HFF-Myc (cell line): ENCODE measurements around the gene EDN2.

Source experiments
- DNase-seq: peaks from one replicate; pipeline ENCODE4 v3.0.0-alpha.2; 2011; ENCODE audit warnings: low read depth; ENCODE audit errors: extremely low read depth
- H3K4me3 ChIP-seq: replicated peaks from 2 replicates; pipeline ENCODE4 v1.5.1; 2011; ENCODE audit warnings: low read depth, mild to moderate bottlenecking, control low read depth, low read length
- CTCF ChIP-seq: IDR thresholded peaks from 2 replicates; pipeline ENCODE4 v1.5.1; 2012; ENCODE audit warnings: mild to moderate bottlenecking, low read depth, low read length, control low read depth; ENCODE audit errors: missing control alignments

The EDN2 gene

DNA sequence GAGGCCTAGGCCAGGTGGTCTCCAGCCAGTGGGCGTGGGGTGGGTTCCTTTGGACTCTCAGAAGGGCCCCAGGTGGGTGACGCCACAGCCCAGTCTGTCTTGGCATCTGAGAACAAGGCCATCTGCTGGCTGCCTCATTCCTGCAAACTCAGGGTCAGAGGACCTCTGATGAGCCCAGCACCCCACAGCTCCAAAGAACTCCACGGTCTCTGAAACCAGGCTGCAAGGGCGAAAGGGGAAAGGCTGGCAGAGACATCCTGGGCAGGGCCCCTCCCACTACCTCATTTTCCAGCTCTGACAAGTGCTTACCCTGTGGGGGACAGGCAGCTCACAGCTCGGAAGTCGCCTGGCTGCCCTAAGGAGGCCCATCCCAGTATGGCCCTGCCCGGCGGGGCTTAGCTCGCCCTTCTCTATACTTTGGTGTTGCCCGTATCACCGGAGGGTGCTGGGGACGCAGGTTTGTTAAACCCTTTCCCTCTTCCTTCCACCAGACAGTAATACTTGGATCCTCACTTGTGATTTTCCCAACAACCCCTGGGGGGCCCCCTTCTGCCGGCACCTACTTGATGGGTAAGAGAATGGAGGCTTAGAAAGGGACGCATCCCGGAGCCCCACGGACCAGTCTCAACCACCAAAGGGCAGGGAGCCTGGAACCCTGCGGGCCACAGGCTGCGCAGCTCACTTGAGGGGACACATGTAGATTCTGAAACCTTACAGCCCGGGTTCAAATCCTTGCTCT lies 10.9 kb upstream of the EDN2 start:
- peak; percentile 28 for TF ChIP-seq CTCF
- no peak for DNase-seq
- peak overlapping the region; percentile 15; the same call in 1 of the 2 replicates for H3K4me3 ChIP-seq

DNA sequence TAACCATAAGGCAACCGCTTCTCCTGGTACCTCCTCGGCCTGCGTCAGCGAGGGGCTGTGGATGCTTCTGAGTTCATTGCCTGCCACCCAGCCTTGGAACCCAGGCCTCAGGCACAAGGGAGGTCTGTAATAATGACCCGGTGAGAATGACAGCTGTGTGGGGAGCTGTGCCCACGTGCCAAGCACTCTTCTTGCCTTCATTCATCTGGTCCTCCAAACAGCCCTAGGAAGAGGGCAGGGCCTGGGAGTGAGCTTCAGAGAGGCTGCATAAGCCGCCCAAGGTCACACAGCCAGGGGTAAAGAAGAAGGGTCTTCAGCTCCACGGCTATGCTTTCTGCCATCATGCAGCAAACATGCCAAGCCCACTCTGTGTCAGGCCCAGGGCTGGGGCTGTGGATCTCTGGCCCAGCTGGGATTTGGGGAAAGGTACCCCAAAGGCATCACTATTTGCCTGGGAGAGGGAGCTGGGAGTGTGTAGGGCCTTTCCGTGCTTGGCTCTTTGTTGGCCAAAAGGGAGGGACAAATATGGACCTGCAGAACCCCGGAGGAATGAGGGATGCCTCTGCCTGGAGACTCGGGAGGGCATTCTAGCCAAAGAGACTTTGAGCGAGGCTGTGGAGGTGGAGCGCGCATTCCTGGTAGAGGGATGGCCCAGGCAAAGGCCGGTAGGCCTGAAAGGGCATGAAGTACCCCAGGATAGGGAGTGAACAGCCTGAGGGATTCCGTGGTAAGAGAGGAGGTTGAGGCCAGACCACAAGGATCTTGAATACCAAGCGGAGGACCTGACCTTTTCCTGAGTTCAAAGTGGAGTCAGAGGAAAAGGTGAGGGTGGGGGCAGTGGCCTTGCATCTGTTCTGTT lies 10.1 kb upstream of the EDN2 start:
- TF ChIP-seq CTCF = no peak
- DNase-seq = no peak
- H3K4me3 ChIP-seq = no peak overlapping the region

DNA sequence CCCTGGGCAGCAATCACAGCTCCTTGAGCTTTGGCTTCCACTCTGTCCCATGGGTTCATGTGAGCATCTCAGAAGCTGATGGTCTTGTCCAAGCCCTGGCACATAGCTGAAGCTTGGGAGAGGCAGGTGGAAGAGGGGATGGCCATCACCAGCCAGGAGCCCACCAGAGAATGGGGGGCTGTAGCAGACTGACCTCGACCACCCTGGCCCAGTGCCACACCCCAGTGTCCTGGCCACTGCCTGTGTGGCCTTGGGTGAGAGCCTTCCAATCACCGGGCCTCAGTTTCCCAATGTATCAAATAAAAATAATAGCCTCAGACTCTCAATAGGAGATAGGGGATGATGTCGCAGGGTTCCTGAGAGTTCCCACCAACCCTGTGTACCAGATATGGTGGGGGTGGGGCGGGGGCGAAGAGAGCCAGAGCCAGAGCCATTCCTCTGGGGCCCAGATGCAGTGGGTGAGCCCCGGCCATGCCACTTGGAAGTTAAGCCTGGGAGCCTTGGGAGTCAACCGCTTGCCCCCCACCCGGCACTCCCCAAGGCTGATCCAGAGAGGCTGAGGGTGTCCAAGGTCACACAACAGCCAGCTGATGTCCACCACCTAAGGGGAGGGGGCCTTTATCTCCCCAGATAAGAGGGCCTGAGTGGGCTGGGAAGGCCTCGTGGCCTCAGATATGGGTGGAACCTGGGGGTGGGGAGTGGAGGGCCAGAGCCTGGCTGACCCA lies 9.3 kb upstream of the EDN2 start:
- H3K4me3 ChIP-seq = no peak overlapping the region
- no peak for DNase-seq
- TF ChIP-seq CTCF = no peak

GRCh38 chr1:41493117-41493536 lies 8.6 kb upstream of the EDN2 start:
- DNase-seq = peak; percentile 74
- TF ChIP-seq CTCF = no peak
- no peak overlapping the region for H3K4me3 ChIP-seq

- peak; percentile 75 for TF ChIP-seq CTCF
- H3K4me3 ChIP-seq = no peak overlapping the region
- no peak for DNase-seq
These were observed 7.9 kb upstream of the EDN2 start for GRCh38 chr1:41492341-41492848.

DNA sequence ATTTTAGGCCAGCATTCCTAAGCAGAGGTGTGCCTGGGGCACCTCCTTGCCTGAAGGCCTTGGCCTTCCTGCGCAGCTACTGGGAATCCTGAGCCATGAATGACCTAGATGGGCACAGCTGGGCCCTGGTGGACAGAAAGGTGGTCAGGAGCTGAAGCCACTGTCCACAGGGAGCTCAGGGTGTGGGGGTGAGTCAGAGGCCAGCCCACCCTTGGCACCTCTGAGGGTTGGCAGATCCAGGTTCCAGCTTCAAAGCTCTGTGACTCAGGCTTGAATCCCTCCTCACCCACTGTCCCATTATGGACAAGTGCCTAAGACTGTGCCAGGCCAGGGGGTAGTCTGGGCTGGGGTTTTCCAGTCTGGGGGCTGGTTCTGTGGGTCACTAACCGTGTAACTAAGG lies 6.4 kb upstream of the EDN2 start:
- no peak for DNase-seq
- no peak overlapping the region for H3K4me3 ChIP-seq
- no peak for TF ChIP-seq CTCF
